ENCODE measurements around the gene SDHD. TPM values are rescaled to one million over a fixed set of nuclear protein-coding genes. Genes with fewer than 3 reads are reported as not detected.
"Not testable (repeated sequence)": the region's sequence is repeated elsewhere in the genome, so short reads cannot be mapped to it uniquely, and the experiment has no call there.

Gene SDHD
- total RNA-seq, 4 donors from 2014 or later = 84.7 to 157 (median 104) TPM

DNA sequence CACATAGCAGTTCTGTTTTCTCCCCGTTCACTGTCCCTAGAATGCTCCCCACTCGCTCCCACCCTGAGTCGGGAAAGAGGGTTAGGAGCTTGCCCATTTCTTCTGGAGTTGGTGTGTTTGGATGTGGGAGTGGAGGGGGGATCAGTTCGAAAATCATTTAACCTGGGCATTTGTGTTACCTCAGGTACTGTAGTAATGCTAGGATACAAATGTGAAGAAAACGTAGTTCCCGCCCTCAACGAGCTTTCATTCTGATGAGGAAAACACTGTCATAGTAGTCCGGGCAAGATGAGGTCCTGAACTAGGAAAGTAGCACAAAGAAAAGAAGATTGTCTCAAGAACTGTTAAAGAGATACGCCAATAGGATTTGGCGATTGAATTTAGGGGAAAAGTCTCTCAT lies 539 bp downstream of the SDHD start:
- H3K27me3 ChIP-seq = no peaks in the 10 kb centered on the region
- intact Hi-C loops (cut with DNase I; ENCODE audit: low total_unique reads) = loop anchor here (10.0 kb wide), 1 partner anchor 212 kb away; the partner anchor contains the start of genes ALG9, CFAP68 and FDXACB1
- peak overlapping the region; percentile 75 to 93 for H3K4me3 ChIP-seq
- no peak for DNase-seq
- no peaks in the 10 kb centered on the region for H3K9me3 ChIP-seq
- TF ChIP-seq POLR2A (IDR thresholded peaks at IDR 0.05) = no peak
- TF ChIP-seq, protein P1, sequence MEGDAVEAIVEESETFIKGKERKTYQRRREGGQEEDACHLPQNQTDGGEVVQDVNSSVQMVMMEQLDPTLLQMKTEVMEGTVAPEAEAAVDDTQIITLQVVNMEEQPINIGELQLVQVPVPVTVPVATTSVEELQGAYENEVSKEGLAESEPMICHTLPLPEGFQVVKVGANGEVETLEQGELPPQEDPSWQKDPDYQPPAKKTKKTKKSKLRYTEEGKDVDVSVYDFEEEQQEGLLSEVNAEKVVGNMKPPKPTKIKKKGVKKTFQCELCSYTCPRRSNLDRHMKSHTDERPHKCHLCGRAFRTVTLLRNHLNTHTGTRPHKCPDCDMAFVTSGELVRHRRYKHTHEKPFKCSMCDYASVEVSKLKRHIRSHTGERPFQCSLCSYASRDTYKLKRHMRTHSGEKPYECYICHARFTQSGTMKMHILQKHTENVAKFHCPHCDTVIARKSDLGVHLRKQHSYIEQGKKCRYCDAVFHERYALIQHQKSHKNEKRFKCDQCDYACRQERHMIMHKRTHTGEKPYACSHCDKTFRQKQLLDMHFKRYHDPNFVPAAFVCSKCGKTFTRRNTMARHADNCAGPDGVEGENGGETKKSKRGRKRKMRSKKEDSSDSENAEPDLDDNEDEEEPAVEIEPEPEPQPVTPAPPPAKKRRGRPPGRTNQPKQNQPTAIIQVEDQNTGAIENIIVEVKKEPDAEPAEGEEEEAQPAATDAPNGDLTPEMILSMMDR (IDR thresholded peaks at IDR 0.05) = no peak
- peak overlapping the region; percentile 76 to 83 for H3K27ac ChIP-seq
- H3K36me3 ChIP-seq = no peaks in the 10 kb centered on the region
- peaks cover 0 to 4% of the 10 kb centered on the region in 2 donors for H3K4me1 ChIP-seq

DNA sequence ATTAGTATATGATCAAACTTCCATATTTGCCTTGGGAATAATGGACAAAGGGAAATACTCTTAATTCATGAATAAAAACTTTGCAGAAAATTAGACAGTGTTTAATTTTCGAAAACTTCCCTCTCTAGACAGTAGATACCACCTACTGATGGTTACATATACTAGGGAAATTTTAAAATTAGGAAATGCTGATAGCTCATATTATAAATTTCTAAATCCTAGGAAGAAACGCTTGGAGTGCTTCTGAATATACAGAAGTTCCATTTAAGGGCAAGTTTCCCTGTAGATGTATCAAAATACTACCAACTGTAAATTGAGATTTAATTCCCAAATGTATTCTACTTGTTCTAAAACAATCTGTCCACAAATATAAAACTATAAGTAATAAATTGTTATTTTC lies 8.6 kb downstream of the SDHD start:
- H3K9me3 ChIP-seq; DNase-seq; H3K4me3 ChIP-seq; H3K27me3 ChIP-seq; H3K4me1 ChIP-seq; H3K36me3 ChIP-seq; H3K27ac ChIP-seq; intact Hi-C loops (cut with DNase I; ENCODE audit: low total_unique reads): not testable (repeated sequence)

- intact Hi-C loops (cut with DNase I; ENCODE audit: low total_unique reads) = no loop called here
- Histone ChIP-seq H3K27ac (no peak overlapping the region), H3K36me3 (no peaks in the 10 kb centered on the region), H3K4me1 (no peaks in the 10 kb centered on the region), H3K4me3 (no peak overlapping the region), H3K27me3 (no peaks in the 10 kb centered on the region), H3K9me3 (no peaks in the 10 kb centered on the region)
- DNase-seq = no peak
- no peak for TF ChIP-seq POLR2A (IDR thresholded peaks at IDR 0.05)
- TF ChIP-seq, protein P1 (IDR thresholded peaks at IDR 0.05) = no peak
These were observed 9.5 kb downstream of the SDHD start for GRCh38 chr11:112096194-112096593.

DNA sequence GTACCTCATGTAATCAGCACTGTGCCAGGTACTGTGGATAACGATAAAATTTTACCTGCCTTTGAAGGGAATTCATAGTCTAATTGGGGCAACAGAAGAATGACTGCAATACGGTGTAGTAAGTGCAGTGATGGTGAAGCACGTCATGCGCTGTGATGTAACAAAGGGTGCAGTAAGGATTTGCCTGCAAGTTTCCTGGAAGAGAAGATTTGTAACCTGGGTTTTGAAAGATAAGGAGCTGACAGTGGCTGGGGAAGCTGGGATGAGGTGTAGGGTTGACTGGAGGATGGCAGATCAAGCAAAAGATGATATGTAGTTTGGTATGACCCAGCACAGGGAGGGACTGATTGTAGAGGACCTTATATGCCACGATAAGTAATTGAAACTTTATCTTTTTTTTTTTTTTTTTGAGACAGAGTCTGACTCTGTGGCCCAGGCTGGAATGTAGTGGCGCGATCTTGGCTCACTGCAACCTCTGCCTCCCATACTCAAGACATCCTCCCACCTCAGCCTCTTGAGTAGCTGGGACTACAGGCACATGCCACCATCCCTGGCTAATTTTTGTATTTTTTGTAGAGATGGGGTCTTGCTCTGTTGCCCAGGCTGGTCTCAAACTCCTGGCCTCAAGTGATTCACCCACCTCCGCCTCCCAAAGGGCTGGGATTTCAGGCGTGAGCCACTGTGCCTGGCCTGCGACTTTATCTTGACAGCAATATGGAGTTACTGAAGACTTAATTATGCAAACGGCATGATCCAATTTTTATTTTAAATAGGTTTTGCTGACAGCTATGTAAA lies 11.3 kb downstream of the SDHD start:
- no peaks in the 10 kb centered on the region for H3K9me3 ChIP-seq
- no peak for DNase-seq
- H3K4me3 ChIP-seq = no peak overlapping the region
- no peaks in the 10 kb centered on the region for H3K4me1 ChIP-seq
- no peaks in the 10 kb centered on the region for H3K36me3 ChIP-seq
- intact Hi-C loops (cut with DNase I; ENCODE audit: low total_unique reads) = no loop called here
- TF ChIP-seq, protein P1 (IDR thresholded peaks at IDR 0.05) = no peak
- H3K27me3 ChIP-seq = no peaks in the 10 kb centered on the region
- no peak overlapping the region for H3K27ac ChIP-seq

- no peak for DNase-seq
- Histone ChIP-seq H3K27me3 (no peaks in the 10 kb centered on the region), H3K9me3 (no peaks in the 10 kb centered on the region), H3K4me1 (no peaks in the 10 kb centered on the region), H3K4me3 (no peak overlapping the region), H3K36me3 (no peaks in the 10 kb centered on the region), H3K27ac (no peak overlapping the region)
- TF ChIP-seq, protein P1 (IDR thresholded peaks at IDR 0.05) = no peak
- no peak for TF ChIP-seq POLR2A (IDR thresholded peaks at IDR 0.05)
- intact Hi-C loops (cut with DNase I; ENCODE audit: low total_unique reads) = no loop called here
These were observed 13.8 kb downstream of the SDHD start for GRCh38 chr11:112100462-112100861.
